Thyroid gland (tissue), 4 donors: Measurements from ENCODE around the gene TOMM40.

Experiments
- CTCF ChIP-seq, 6 experiments: fragments of 200-600 bp in 3 of 6; fragments of 450-650 bp in 3 of 6; sonication (generic) in 3 of 6; IDR thresholded peaks; one replicate each; pipeline ENCODE4 v1.5.1; 2016 to 2019; ENCODE audit warnings: antibody characterized with exemption in 6 of 6, mild to moderate bottlenecking in 2 of 6, inconsistent platforms in 1 of 6, moderate library complexity in 1 of 6
- POLR2A ChIP-seq, 2 donors: fragments of 450-650 bp; IDR thresholded peaks; one replicate each; pipeline ENCODE4 v1.6.1; 2017; ENCODE audit warnings: antibody characterized with exemption in 2 of 2, mild to moderate bottlenecking in 2 of 2, moderate library complexity in 1 of 2

GRCh38 chr19:44948237-44948636 lies 57.2 kb downstream of the TOMM40 start:
- TF ChIP-seq POLR2A (IDR thresholded peaks at IDR 0.05) (no peak), CTCF (IDR thresholded peaks at IDR 0.05) (no peak)
